ENCODE measurements around the gene NAA30. TPM values are rescaled to one million over a fixed set of nuclear protein-coding genes. Genes with fewer than 3 reads are reported as not detected.

The NAA30 gene
- total RNA-seq, 1 donor from 2014 or later: 15.1 TPM

DNA sequence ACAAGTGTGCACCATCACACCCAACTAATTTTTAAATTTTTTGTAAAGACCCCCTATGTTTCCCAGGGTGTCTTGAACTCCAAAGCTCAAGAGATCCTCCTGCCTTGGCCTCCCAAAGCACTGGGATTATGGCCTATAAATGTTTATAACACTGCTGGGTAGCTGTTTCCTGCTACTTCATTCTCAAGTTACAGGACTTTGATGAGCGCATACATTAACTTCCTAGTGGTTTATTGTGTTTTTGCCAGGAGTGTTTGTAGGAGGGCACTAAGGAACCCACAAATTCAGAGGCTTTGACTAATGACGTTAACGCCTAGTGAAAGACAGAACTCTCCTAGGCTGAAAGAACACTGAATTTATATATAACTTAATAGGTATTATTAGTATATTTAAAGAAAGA is 15.2 kb upstream of the NAA30 start:
- TF ChIP-seq, protein P1, sequence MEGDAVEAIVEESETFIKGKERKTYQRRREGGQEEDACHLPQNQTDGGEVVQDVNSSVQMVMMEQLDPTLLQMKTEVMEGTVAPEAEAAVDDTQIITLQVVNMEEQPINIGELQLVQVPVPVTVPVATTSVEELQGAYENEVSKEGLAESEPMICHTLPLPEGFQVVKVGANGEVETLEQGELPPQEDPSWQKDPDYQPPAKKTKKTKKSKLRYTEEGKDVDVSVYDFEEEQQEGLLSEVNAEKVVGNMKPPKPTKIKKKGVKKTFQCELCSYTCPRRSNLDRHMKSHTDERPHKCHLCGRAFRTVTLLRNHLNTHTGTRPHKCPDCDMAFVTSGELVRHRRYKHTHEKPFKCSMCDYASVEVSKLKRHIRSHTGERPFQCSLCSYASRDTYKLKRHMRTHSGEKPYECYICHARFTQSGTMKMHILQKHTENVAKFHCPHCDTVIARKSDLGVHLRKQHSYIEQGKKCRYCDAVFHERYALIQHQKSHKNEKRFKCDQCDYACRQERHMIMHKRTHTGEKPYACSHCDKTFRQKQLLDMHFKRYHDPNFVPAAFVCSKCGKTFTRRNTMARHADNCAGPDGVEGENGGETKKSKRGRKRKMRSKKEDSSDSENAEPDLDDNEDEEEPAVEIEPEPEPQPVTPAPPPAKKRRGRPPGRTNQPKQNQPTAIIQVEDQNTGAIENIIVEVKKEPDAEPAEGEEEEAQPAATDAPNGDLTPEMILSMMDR (IDR thresholded peaks at IDR 0.05): no peak
- H3K9me3 Mint-ChIP-seq (ENCODE audit: unreplicated experiment): no peaks in the 10 kb centered on the region
- H3K4me3 Mint-ChIP-seq (ENCODE audit: unreplicated experiment): no peak overlapping the region
- H3K4me1 Mint-ChIP-seq (ENCODE audit: unreplicated experiment): no peaks in the 10 kb centered on the region
- no peak for DNase-seq (ENCODE audit: extremely low spot score, unreplicated experiment)
- H3K36me3 Mint-ChIP-seq (ENCODE audit: unreplicated experiment): no peaks in the 10 kb centered on the region
- peaks cover 25% of the 10 kb centered on the region for H3K27me3 Mint-ChIP-seq (ENCODE audit: unreplicated experiment)
- H3K27ac Mint-ChIP-seq (ENCODE audit: unreplicated experiment): no peak overlapping the region

DNA sequence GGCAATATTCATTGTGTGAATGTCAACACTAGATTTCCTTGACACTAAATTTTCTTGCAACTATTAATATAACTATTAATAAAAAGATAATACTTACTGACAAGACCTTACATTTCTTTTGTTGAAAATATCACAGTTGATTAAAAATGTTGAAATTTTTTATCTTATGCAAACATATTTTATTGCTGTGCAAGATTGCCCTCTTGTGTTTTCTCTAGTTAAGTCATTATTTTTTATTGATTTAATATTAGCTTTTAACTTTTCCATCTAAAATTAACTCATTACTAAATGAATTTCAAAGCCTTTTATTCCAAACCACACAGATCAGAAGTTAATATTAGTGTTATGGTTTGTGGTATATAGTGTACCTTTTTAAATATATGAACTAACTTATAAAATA is 11.7 kb upstream of the NAA30 start:
- H3K27me3 Mint-ChIP-seq (ENCODE audit: unreplicated experiment): peaks cover 18% of the 10 kb centered on the region
- TF ChIP-seq, protein P1 (IDR thresholded peaks at IDR 0.05): peak; percentile 18
- DNase-seq (ENCODE audit: extremely low spot score, unreplicated experiment): no peak
- H3K4me3 Mint-ChIP-seq (ENCODE audit: unreplicated experiment): no peak overlapping the region
- H3K27ac Mint-ChIP-seq (ENCODE audit: unreplicated experiment): no peak overlapping the region
- no peaks in the 10 kb centered on the region for H3K4me1 Mint-ChIP-seq (ENCODE audit: unreplicated experiment)
- H3K9me3 Mint-ChIP-seq (ENCODE audit: unreplicated experiment): no peaks in the 10 kb centered on the region
- H3K36me3 Mint-ChIP-seq (ENCODE audit: unreplicated experiment): no peaks in the 10 kb centered on the region

DNA sequence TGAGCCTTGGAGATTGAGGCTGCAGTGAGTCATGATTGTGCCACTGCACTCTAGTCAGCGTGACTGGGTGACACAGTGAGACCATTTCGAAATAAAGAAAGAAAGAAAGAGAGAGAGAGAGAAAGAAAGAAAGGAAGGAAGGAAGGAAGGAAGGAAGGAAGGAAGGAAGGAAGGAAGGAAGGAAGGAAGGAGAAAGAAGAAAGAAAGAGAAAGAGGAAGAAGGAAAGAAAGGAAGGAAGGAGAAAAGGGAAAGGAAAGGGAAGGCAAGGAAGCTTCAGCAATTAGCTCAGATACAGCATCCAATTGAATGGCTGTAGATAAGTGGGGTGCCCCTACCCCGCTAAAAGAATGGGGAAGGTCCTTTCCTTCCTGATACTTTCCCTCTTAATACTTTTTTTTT is 9.5 kb upstream of the NAA30 start:
- no peak for DNase-seq (ENCODE audit: extremely low spot score, unreplicated experiment)
- Mint-ChIP-seq H3K27me3 (ENCODE audit: unreplicated experiment) (peaks cover 9% of the 10 kb centered on the region), H3K9me3 (ENCODE audit: unreplicated experiment) (no peaks in the 10 kb centered on the region), H3K4me3 (ENCODE audit: unreplicated experiment) (no peak overlapping the region), H3K36me3 (ENCODE audit: unreplicated experiment) (no peaks in the 10 kb centered on the region), H3K4me1 (ENCODE audit: unreplicated experiment) (no peaks in the 10 kb centered on the region), H3K27ac (ENCODE audit: unreplicated experiment) (no peak overlapping the region)
- TF ChIP-seq, protein P1 (IDR thresholded peaks at IDR 0.05): no peak

DNA sequence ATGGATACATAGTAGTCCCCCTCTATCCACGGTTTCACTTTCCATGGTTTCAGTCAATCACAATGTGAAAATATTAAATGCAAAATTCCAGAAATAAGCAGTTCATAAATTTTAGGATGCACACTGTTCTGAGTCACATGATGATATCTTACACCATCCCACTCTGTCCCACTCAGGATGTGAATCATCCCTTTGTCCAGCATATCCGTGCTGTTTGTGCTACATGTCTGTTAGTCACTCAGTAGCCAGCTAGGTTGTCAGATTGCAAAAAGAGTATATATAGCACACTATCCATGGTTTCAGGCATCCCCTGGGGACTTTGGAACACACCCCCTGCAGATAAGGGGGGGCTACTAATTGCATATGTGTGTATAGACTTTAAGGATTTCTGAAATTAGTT is 8.1 kb upstream of the NAA30 start:
- Mint-ChIP-seq H3K27me3 (ENCODE audit: unreplicated experiment) (peaks cover 9% of the 10 kb centered on the region), H3K4me3 (ENCODE audit: unreplicated experiment) (no peak overlapping the region), H3K36me3 (ENCODE audit: unreplicated experiment) (no peaks in the 10 kb centered on the region), H3K27ac (ENCODE audit: unreplicated experiment) (no peak overlapping the region), H3K9me3 (ENCODE audit: unreplicated experiment) (no peaks in the 10 kb centered on the region), H3K4me1 (ENCODE audit: unreplicated experiment) (no peaks in the 10 kb centered on the region)
- no peak for DNase-seq (ENCODE audit: extremely low spot score, unreplicated experiment)
- TF ChIP-seq, protein P1 (IDR thresholded peaks at IDR 0.05): no peak

DNA sequence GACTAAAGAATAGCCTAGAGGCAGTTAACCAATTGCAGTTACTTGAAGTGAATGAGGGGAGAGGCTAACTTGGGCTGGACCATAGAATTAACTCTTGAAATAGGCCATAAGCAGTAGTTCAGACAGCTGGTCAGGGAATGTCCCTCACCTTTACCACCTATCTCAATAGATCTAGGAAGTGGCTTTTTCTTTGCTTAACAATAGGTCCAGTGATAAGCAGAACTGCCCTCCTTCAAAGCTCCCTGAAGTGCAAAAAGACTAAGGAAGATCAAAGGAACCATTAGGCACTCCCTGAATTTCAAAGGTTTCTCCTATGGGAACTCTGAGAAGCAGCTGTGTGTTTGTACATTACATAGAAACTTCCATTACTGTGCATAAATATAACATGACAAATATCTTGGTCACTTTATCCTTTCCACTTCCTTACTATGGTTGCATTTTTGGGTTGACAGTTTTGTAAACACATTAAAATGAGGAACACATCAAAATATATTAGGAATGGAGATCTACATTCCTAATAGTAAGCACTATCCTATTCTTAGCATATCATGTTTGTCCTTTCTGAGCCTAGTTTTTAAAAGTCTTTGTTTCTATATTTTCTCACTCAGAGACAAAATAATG is 7.2 kb upstream of the NAA30 start:
- Mint-ChIP-seq H3K27me3 (ENCODE audit: unreplicated experiment) (peaks cover 6% of the 10 kb centered on the region), H3K9me3 (ENCODE audit: unreplicated experiment) (no peaks in the 10 kb centered on the region), H3K4me3 (ENCODE audit: unreplicated experiment) (no peak overlapping the region), H3K36me3 (ENCODE audit: unreplicated experiment) (no peaks in the 10 kb centered on the region), H3K27ac (ENCODE audit: unreplicated experiment) (no peak overlapping the region), H3K4me1 (ENCODE audit: unreplicated experiment) (no peaks in the 10 kb centered on the region)
- TF ChIP-seq, protein P1 (IDR thresholded peaks at IDR 0.05): no peak
- DNase-seq (ENCODE audit: extremely low spot score, unreplicated experiment): no peak
